Measurements from ENCODE around the gene PLCB4.
"Not testable (repeated sequence)": the region's sequence is repeated elsewhere in the genome, so short reads cannot be mapped to it uniquely, and the experiment has no call there.

PLCB4 gene

GRCh38 chr20:9385345-9386310 lies 316.7 kb downstream of the PLCB4 start:
- H3K27me3 ChIP-seq (ENCODE audit: control insufficient read depth in 1 of 2, insufficient read depth in 2 of 2, low read length in 2 of 2); H3K9ac ChIP-seq (ENCODE audit: low read length); H3K4me3 ChIP-seq (ENCODE audit: low read depth in 1 of 2, low read length in 2 of 2); H3K9me3 ChIP-seq (ENCODE audit: low read length); H3K36me3 ChIP-seq (ENCODE audit: insufficient read depth, low read length); H3K4me1 ChIP-seq (ENCODE audit: insufficient read depth, low read length); H3K27ac ChIP-seq (ENCODE audit: low read depth, low read length): not testable (repeated sequence)

- Histone ChIP-seq H3K27me3 (ENCODE audit: control insufficient read depth in 1 of 2, insufficient read depth in 2 of 2, low read length in 2 of 2) (no peaks in the 10 kb centered on the region), H3K36me3 (ENCODE audit: insufficient read depth, low read length) (no peaks in the 10 kb centered on the region), H3K9ac (ENCODE audit: low read length) (no peak overlapping the region), H3K27ac (ENCODE audit: low read depth, low read length) (no peak overlapping the region), H3K4me1 (ENCODE audit: insufficient read depth, low read length) (no peaks in the 10 kb centered on the region), H3K9me3 (ENCODE audit: low read length) (no peaks in the 10 kb centered on the region), H3K4me3 (ENCODE audit: low read depth in 1 of 2, low read length in 2 of 2) (no peak overlapping the region)
These were observed 319.4 kb downstream of the PLCB4 start for GRCh38 chr20:9388160-9388812.

DNA sequence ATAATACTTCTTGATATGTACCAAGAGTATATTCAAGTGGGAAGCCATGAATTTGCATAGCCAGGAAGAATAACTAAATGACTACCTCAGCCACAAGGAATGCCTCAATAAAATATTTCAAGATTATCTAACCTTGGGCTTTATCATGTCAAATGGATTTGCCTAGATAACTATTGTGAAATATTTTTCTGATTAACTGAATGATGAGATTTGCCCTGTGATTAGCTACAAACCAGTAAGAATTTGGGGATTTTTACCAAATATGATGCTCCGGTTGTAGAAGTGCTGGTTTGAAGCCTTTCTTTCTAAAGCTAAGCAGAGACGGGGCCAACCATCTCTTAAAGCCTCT lies 319.9 kb downstream of the PLCB4 start:
- no peaks in the 10 kb centered on the region for H3K4me1 ChIP-seq (ENCODE audit: insufficient read depth, low read length)

DNA sequence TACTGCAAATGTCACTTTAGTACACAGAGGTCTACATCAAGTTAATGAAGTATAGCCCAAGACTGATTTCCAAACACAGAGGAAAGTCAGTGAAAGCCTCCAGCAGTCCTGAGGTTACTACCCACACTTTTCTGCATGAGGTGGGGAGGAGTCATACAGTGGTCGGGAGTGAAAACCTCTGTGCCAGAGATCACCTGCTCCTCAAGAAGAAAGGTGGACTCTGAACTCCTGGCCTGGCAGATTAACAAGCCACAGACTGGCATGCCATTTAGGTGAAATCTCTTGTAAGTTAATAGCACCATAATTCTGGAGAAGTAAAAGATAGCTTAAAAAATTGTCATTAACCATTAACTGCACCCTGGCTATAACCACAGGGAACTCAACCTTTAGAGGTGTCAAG lies 320.5 kb downstream of the PLCB4 start:
- H3K4me3 ChIP-seq (ENCODE audit: low read depth in 1 of 2, low read length in 2 of 2), result no peak overlapping the region
- H3K9me3 ChIP-seq (ENCODE audit: low read length), result no peaks in the 10 kb centered on the region
- H3K4me1 ChIP-seq (ENCODE audit: insufficient read depth, low read length), result no peaks in the 10 kb centered on the region
- H3K27ac ChIP-seq (ENCODE audit: low read depth, low read length), result no peak overlapping the region
- no peak overlapping the region for H3K9ac ChIP-seq (ENCODE audit: low read length)
- H3K36me3 ChIP-seq (ENCODE audit: insufficient read depth, low read length), result no peaks in the 10 kb centered on the region
- H3K27me3 ChIP-seq (ENCODE audit: control insufficient read depth in 1 of 2, insufficient read depth in 2 of 2, low read length in 2 of 2), result no peaks in the 10 kb centered on the region

More for the DNA sequence above, 319.9 kb downstream of the PLCB4 start:
- H3K36me3 ChIP-seq (ENCODE audit: insufficient read depth, low read length), result no peaks in the 10 kb centered on the region
- no peak overlapping the region for H3K27ac ChIP-seq (ENCODE audit: low read depth, low read length)
- no peak overlapping the region for H3K9ac ChIP-seq (ENCODE audit: low read length)
- no peak overlapping the region for H3K4me3 ChIP-seq (ENCODE audit: low read depth in 1 of 2, low read length in 2 of 2)
- H3K9me3 ChIP-seq (ENCODE audit: low read length), result no peaks in the 10 kb centered on the region
- no peaks in the 10 kb centered on the region for H3K27me3 ChIP-seq (ENCODE audit: control insufficient read depth in 1 of 2, insufficient read depth in 2 of 2, low read length in 2 of 2)

DNA sequence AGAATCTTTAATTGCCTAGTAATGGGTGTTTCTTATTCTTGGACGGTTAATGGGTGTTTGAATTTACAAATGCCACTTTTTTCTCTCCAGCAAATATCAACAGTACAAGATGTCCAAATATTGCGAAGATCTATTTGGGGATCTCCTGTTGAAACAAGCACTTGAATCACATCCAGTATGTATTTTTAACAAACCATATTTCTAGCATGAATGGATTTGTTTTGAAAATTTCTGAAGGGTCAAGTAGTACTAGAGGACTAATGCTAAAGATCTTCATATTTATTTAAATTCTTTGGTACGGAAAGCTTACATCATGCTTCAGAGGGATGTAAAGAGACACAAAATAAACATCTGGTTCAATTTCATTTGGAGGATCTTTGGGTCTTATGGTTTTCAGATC lies 321.6 kb downstream of the PLCB4 start:
- H3K9me3 ChIP-seq (ENCODE audit: low read length), result no peaks in the 10 kb centered on the region
- H3K4me3 ChIP-seq (ENCODE audit: low read depth in 1 of 2, low read length in 2 of 2), result no peak overlapping the region
- no peaks in the 10 kb centered on the region for H3K36me3 ChIP-seq (ENCODE audit: insufficient read depth, low read length)
- H3K4me1 ChIP-seq (ENCODE audit: insufficient read depth, low read length), result no peaks in the 10 kb centered on the region
- H3K27me3 ChIP-seq (ENCODE audit: control insufficient read depth in 1 of 2, insufficient read depth in 2 of 2, low read length in 2 of 2), result no peaks in the 10 kb centered on the region
- no peak overlapping the region for H3K9ac ChIP-seq (ENCODE audit: low read length)
- H3K27ac ChIP-seq (ENCODE audit: low read depth, low read length), result no peak overlapping the region

- no peak overlapping the region for H3K9ac ChIP-seq (ENCODE audit: low read length)
- no peak overlapping the region for H3K4me3 ChIP-seq (ENCODE audit: low read depth in 1 of 2, low read length in 2 of 2)
- H3K4me1 ChIP-seq (ENCODE audit: insufficient read depth, low read length), result no peaks in the 10 kb centered on the region
- H3K9me3 ChIP-seq (ENCODE audit: low read length), result no peaks in the 10 kb centered on the region
- no peaks in the 10 kb centered on the region for H3K27me3 ChIP-seq (ENCODE audit: control insufficient read depth in 1 of 2, insufficient read depth in 2 of 2, low read length in 2 of 2)
- H3K36me3 ChIP-seq (ENCODE audit: insufficient read depth, low read length), result no peaks in the 10 kb centered on the region
- H3K27ac ChIP-seq (ENCODE audit: low read depth, low read length), result no peak overlapping the region
These were observed 324.3 kb downstream of the PLCB4 start for GRCh38 chr20:9392892-9393857.

DNA sequence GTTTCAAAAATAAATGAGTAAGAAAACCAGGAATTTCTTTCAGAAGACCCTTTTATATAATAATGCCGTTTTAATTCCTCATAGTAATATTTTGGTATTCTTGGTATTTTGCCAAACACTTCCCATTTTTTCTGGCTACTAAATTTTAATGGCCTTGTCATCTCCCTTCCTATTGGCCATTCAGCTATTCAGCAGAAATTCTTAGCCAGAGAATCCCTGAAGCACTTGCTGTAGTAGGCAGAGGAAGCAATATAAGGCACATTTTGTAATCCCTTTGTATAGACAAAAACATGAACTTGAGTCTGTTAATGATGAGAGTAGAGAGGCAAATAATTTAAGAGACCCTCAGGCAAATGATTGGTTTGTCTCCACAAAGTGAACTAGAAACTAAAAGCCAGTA lies 327.1 kb downstream of the PLCB4 start:
- H3K27ac ChIP-seq (ENCODE audit: low read depth, low read length), result no peak overlapping the region
- no peak overlapping the region for H3K4me3 ChIP-seq (ENCODE audit: low read depth in 1 of 2, low read length in 2 of 2)
- H3K4me1 ChIP-seq (ENCODE audit: insufficient read depth, low read length), result no peaks in the 10 kb centered on the region
- H3K9ac ChIP-seq (ENCODE audit: low read length), result no peak overlapping the region
- H3K9me3 ChIP-seq (ENCODE audit: low read length), result no peaks in the 10 kb centered on the region
- no peaks in the 10 kb centered on the region for H3K36me3 ChIP-seq (ENCODE audit: insufficient read depth, low read length)
- no peaks in the 10 kb centered on the region for H3K27me3 ChIP-seq (ENCODE audit: control insufficient read depth in 1 of 2, insufficient read depth in 2 of 2, low read length in 2 of 2)

DNA sequence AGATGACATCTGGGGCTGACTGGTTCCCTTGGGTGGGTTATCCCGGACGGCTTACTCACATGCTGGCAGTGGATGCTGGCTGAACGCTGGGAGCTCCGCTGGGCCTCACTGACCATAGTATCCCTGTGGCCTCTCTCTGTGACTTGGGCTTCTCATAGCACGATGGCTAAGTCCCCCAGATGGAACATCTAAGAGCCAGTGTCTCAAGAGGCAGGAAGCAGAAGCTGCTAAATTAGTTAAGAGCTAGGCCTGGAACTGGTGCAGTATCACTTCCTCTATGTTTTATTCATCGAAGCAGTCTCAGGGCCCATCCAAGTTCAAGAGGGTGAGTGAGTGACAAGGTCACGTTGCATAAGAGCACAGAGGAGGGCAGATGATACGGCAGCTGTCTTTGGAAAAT lies 329.0 kb downstream of the PLCB4 start:
- Histone ChIP-seq H3K9me3 (ENCODE audit: low read length) (no peaks in the 10 kb centered on the region), H3K27me3 (ENCODE audit: control insufficient read depth in 1 of 2, insufficient read depth in 2 of 2, low read length in 2 of 2) (no peaks in the 10 kb centered on the region), H3K27ac (ENCODE audit: low read depth, low read length) (no peak overlapping the region), H3K36me3 (ENCODE audit: insufficient read depth, low read length) (no peaks in the 10 kb centered on the region), H3K4me3 (ENCODE audit: low read depth in 1 of 2, low read length in 2 of 2) (no peak overlapping the region), H3K4me1 (ENCODE audit: insufficient read depth, low read length) (no peaks in the 10 kb centered on the region), H3K9ac (ENCODE audit: low read length) (no peak overlapping the region)

DNA sequence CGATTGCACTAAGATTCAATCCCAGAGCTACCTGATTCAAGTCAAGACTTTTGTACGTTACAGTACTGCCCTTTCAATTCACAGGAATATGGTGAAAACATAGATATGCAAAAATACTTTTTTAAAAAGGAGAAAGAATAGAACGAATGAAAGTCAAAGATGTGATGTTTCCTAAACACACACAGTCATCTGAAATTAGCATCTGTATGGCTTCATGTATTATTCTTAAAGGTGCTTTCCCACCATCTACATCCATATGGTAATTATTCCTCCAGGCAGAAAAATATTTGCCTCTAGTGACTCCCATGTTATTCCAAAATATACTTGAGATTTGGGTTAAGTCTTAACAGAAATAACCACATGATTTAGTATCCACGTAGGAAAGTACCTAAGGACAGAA lies 330.0 kb downstream of the PLCB4 start:
- Histone ChIP-seq H3K27ac (ENCODE audit: low read depth, low read length) (no peak overlapping the region), H3K36me3 (ENCODE audit: insufficient read depth, low read length) (no peaks in the 10 kb centered on the region), H3K9me3 (ENCODE audit: low read length) (no peaks in the 10 kb centered on the region), H3K4me3 (ENCODE audit: low read depth in 1 of 2, low read length in 2 of 2) (no peak overlapping the region), H3K27me3 (ENCODE audit: control insufficient read depth in 1 of 2, insufficient read depth in 2 of 2, low read length in 2 of 2) (no peaks in the 10 kb centered on the region), H3K9ac (ENCODE audit: low read length) (no peak overlapping the region), H3K4me1 (ENCODE audit: insufficient read depth, low read length) (no peaks in the 10 kb centered on the region)

GRCh38 chr20:9399322-9399721 lies 330.4 kb downstream of the PLCB4 start:
- Histone ChIP-seq H3K9ac (ENCODE audit: low read length) (no peak overlapping the region), H3K9me3 (ENCODE audit: low read length) (no peaks in the 10 kb centered on the region), H3K4me3 (ENCODE audit: low read depth in 1 of 2, low read length in 2 of 2) (no peak overlapping the region), H3K36me3 (ENCODE audit: insufficient read depth, low read length) (no peaks in the 10 kb centered on the region), H3K27ac (ENCODE audit: low read depth, low read length) (no peak overlapping the region), H3K27me3 (ENCODE audit: control insufficient read depth in 1 of 2, insufficient read depth in 2 of 2, low read length in 2 of 2) (no peaks in the 10 kb centered on the region), H3K4me1 (ENCODE audit: insufficient read depth, low read length) (no peaks in the 10 kb centered on the region)
